ENCODE measurements around the gene USP6NL. TPM values are rescaled to one million over a fixed set of nuclear protein-coding genes. Genes with fewer than 3 reads are reported as not detected.

USP6NL gene
- polyA plus RNA-seq (2012; ENCODE audit: insufficient read length, low read depth): 8.9 TPM

GRCh38 chr10:11611248-11612020 is at the start of gene USP6NL:
TSS of gene USP6NL (minus strand) at chr10:11611650. CDS start at chr10:11597634, 14,016 bp downstream.
- TF ChIP-seq FOXP2 (optimal IDR thresholded peaks at IDR 0.05; ENCODE audit: borderline replicate concordance, extremely low read depth, extremely low read length, insufficient read depth) (peak; percentile 65), SIN3A (IDR thresholded peaks at IDR 0.05; ENCODE audit: borderline replicate concordance, insufficient read depth, low read length) (0 out of 2 replicates have a peak, but pooled peaks have one; percentile 47), POLR2AphosphoS5 (IDR thresholded peaks at IDR 0.05; ENCODE audit: low read depth, low read length) (peak; percentile 57; the same call in 1 of the 2 replicates), TAF1 (IDR thresholded peaks at IDR 0.05; ENCODE audit: borderline replicate concordance, insufficient read depth, low read length) (no peak; the same call in 1 of the 2 replicates), REST (IDR thresholded peaks at IDR 0.05; ENCODE audit: insufficient read depth in 1 of 2, low read depth in 2 of 2, low read length in 2 of 2) (0 out of 4 replicates have a peak, but pooled peaks of 1 of the 2 experiments have one; percentile 7)

GRCh38 chr10:11658801-11659368 is 47.4 kb upstream of the USP6NL start:
- no peak for TF ChIP-seq SIN3A (IDR thresholded peaks at IDR 0.05; ENCODE audit: borderline replicate concordance, insufficient read depth, low read length)
- TF ChIP-seq REST (IDR thresholded peaks at IDR 0.05; ENCODE audit: insufficient read depth in 1 of 2, low read depth in 2 of 2, low read length in 2 of 2): no peak

- TF ChIP-seq SIN3A (IDR thresholded peaks at IDR 0.05; ENCODE audit: borderline replicate concordance, insufficient read depth, low read length): no peak
- TF ChIP-seq REST (IDR thresholded peaks at IDR 0.05; ENCODE audit: insufficient read depth in 1 of 2, low read depth in 2 of 2, low read length in 2 of 2): no peak
- TF ChIP-seq FOXP2 (optimal IDR thresholded peaks at IDR 0.05; ENCODE audit: borderline replicate concordance, extremely low read depth, extremely low read length, insufficient read depth): no peak
- no peak for TF ChIP-seq TAF1 (IDR thresholded peaks at IDR 0.05; ENCODE audit: borderline replicate concordance, insufficient read depth, low read length)
- TF ChIP-seq POLR2AphosphoS5 (IDR thresholded peaks at IDR 0.05; ENCODE audit: low read depth, low read length): no peak
Observed at GRCh38 chr10:11655836-11656235, 44.4 kb upstream of the USP6NL start.

- TF ChIP-seq FOXP2 (optimal IDR thresholded peaks at IDR 0.05; ENCODE audit: borderline replicate concordance, extremely low read depth, extremely low read length, insufficient read depth): no peak
- no peak for TF ChIP-seq REST (IDR thresholded peaks at IDR 0.05; ENCODE audit: insufficient read depth in 1 of 2, low read depth in 2 of 2, low read length in 2 of 2)
- TF ChIP-seq SIN3A (IDR thresholded peaks at IDR 0.05; ENCODE audit: borderline replicate concordance, insufficient read depth, low read length): no peak
- TF ChIP-seq POLR2AphosphoS5 (IDR thresholded peaks at IDR 0.05; ENCODE audit: low read depth, low read length): no peak
- no peak for TF ChIP-seq TAF1 (IDR thresholded peaks at IDR 0.05; ENCODE audit: borderline replicate concordance, insufficient read depth, low read length)
Observed at GRCh38 chr10:11654659-11655058, 43.2 kb upstream of the USP6NL start.

Measured in PFSK-1 (cell line).